Trophoblast cell (in vitro differentiated cells and primary cell): ENCODE data around the gene OR1Q1.
A peak's percentile ranks its signal among the peaks of the same experiment; 100 is the strongest.
"Not testable (repeated sequence)": the region's sequence is repeated elsewhere in the genome, so short reads cannot be mapped to it uniquely, and the experiment has no call there.

ENCODE experiments used
- DNase-seq, 2 donors: peaks; one replicate each; pipeline ENCODE4 v3.0.0-alpha.2; 2016
- H2AFZ ChIP-seq: 2 replicates; pipeline ENCODE4 v1.6.1; 2013; ENCODE audit warnings: low read length, moderate library complexity, mild to moderate bottlenecking; ENCODE audit not compliant: insufficient read depth, poor library complexity
- H2AK5ac ChIP-seq: 2 replicates; pipeline ENCODE4 v1.6.1; 2013; ENCODE audit warnings: mild to moderate bottlenecking, low read length
- H2BK120ac ChIP-seq: 2 replicates; pipeline ENCODE4 v1.6.1; 2013; ENCODE audit warnings: low read length, mild to moderate bottlenecking, moderate library complexity; ENCODE audit not compliant: insufficient read depth, poor library complexity
- H2BK12ac ChIP-seq: 2 replicates; pipeline ENCODE4 v1.6.1; 2013; ENCODE audit warnings: mild to moderate bottlenecking, low read length, moderate library complexity
- H2BK5ac ChIP-seq: 2 replicates; pipeline ENCODE4 v1.6.1; 2013; ENCODE audit warnings: low read length, low read depth, moderate library complexity, mild to moderate bottlenecking; ENCODE audit not compliant: poor library complexity
- H3K14ac ChIP-seq: 2 replicates; pipeline ENCODE4 v1.6.1; 2013; ENCODE audit warnings: mild to moderate bottlenecking, low read length
- H3K18ac ChIP-seq: 2 replicates; pipeline ENCODE4 v1.6.1; 2013; ENCODE audit warnings: mild to moderate bottlenecking, low read length
- H3K23ac ChIP-seq: 2 replicates; pipeline ENCODE4 v1.6.1; 2013; ENCODE audit warnings: low read length
- H3K27ac ChIP-seq: 2 replicates; pipeline ENCODE4 v1.5.1; 2013; ENCODE audit warnings: low read depth, mild to moderate bottlenecking, inconsistent platforms, low read length, moderate library complexity
- H3K27me3 ChIP-seq: 2 replicates; pipeline ENCODE4 v1.6.1; 2013; ENCODE audit warnings: inconsistent platforms, mild to moderate bottlenecking, low read length, moderate library complexity; ENCODE audit not compliant: insufficient read depth
- H3K36me3 ChIP-seq, 2 experiments: 1 replicate in 1 of 2; 2 replicates in 1 of 2; pipeline ENCODE4 v1.6.1; 2013; ENCODE audit warnings: low read length in 2 of 2, mild to moderate bottlenecking in 2 of 2, moderate library complexity in 1 of 2; ENCODE audit not compliant: insufficient read depth in 2 of 2, control insufficient read depth in 1 of 2
- H3K4ac ChIP-seq: 2 replicates; pipeline ENCODE4 v1.6.1; 2013; ENCODE audit warnings: low read depth, mild to moderate bottlenecking, low read length, moderate library complexity
- H3K4me1 ChIP-seq, 2 experiments: 1 replicate in 1 of 2; 2 replicates in 1 of 2; pipeline ENCODE4 v1.6.1; 2013; ENCODE audit warnings: low read length in 2 of 2, mild to moderate bottlenecking in 2 of 2, moderate library complexity in 1 of 2; ENCODE audit not compliant: insufficient read depth in 2 of 2, control insufficient read depth in 1 of 2
- H3K4me2 ChIP-seq: 2 replicates; pipeline ENCODE4 v1.6.1; 2013; ENCODE audit warnings: inconsistent platforms, mild to moderate bottlenecking, low read length, moderate library complexity
- H3K4me3 ChIP-seq: 2 replicates; pipeline ENCODE4 v1.5.1; 2013; ENCODE audit warnings: mild to moderate bottlenecking, low read depth, low read length, inconsistent platforms
- H3K79me1 ChIP-seq: one replicate; pipeline ENCODE4 v1.6.1; 2013; ENCODE audit warnings: low read length
- H3K79me2 ChIP-seq: 2 replicates; pipeline ENCODE4 v1.6.1; 2013; ENCODE audit warnings: low read length, mild to moderate bottlenecking; ENCODE audit not compliant: control insufficient read depth, insufficient read depth, poor library complexity
- H3K9ac ChIP-seq: 2 replicates; pipeline ENCODE4 v1.6.1; 2013; ENCODE audit warnings: mild to moderate bottlenecking, low read length
- H3K9me3 ChIP-seq: 2 replicates; pipeline ENCODE4 v1.6.1; 2013; ENCODE audit warnings: low read depth, mild to moderate bottlenecking, control low read depth, inconsistent platforms, low read length; ENCODE audit not compliant: insufficient read depth
- H4K12ac ChIP-seq: 2 replicates; pipeline ENCODE4 v1.6.1; 2013; ENCODE audit warnings: low read depth, mild to moderate bottlenecking, low read length, moderate library complexity
- H4K8ac ChIP-seq: 2 replicates; pipeline ENCODE4 v1.6.1; 2013; ENCODE audit warnings: low read depth, mild to moderate bottlenecking, low read length, moderate library complexity
- H4K91ac ChIP-seq: one replicate; pipeline ENCODE4 v1.6.1; 2013; ENCODE audit warnings: low read depth, mild to moderate bottlenecking, low read length, moderate library complexity
- WGBS: extraction: QIAGEN DNeasy Blood & Tissue Kit; methylation state at CpG from one replicate; pipeline ENCODE4 v1.1.7; 2013; ENCODE audit warnings: missing lambda C conversion rate; ENCODE audit not compliant: insufficient read length, insufficient coverage; ENCODE audit errors: extremely low coverage; 5-methylcytosine and 5-hydroxymethylcytosine counted together

Gene OR1Q1

DNA sequence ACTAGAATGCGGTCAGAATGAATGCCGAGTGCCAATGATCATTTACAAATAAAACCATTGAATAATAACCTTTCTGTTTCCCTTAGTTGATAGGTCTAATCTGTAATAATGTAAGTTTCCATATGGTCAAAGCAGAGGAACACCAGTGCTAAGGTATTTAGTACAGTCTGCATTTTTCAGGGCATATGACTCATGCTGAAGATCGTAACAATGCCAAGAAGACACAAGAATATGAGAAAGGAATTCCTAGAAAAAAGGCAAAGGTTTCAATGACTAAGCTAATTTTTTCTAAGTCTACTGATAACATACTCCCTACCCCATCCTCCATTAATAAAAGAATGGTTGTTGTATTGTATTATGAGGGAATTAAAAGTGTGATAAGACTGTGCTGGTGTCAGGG, 34.2 kb upstream of the OR1Q1 start:
- H2BK5ac ChIP-seq: no peak overlapping the region
- peaks cover 3% of the 10 kb centered on the region for H3K9me3 ChIP-seq
- WGBS: no CpG with 5 or more reads among the region's 3 CpGs
- no peak overlapping the region for H3K4ac ChIP-seq
- no peaks in the 10 kb centered on the region for H3K27me3 ChIP-seq
- no peak overlapping the region for H3K23ac ChIP-seq
- H3K4me3 ChIP-seq: no peak overlapping the region
- no peak overlapping the region for H3K27ac ChIP-seq
- no peak overlapping the region for H2AFZ ChIP-seq
- H2AK5ac ChIP-seq: no peak overlapping the region
- H3K36me3 ChIP-seq: no peaks in the 10 kb centered on the region
- H2BK120ac ChIP-seq: no peak overlapping the region
- DNase-seq: peak; percentile 51 to 85
- no peaks in the 10 kb centered on the region for H3K4me1 ChIP-seq
- no peaks in the 10 kb centered on the region for H3K79me1 ChIP-seq
- no peak overlapping the region for H3K18ac ChIP-seq
- H2BK12ac ChIP-seq: no peak overlapping the region
- H3K14ac ChIP-seq: no peak overlapping the region
- no peak overlapping the region for H4K91ac ChIP-seq
- no peak overlapping the region for H3K9ac ChIP-seq
- no peak overlapping the region for H3K4me2 ChIP-seq
- no peak overlapping the region for H4K8ac ChIP-seq
- H3K79me2 ChIP-seq: no peaks in the 10 kb centered on the region
- no peak overlapping the region for H4K12ac ChIP-seq

GRCh38 chr9:122583284-122583683, 31.3 kb upstream of the OR1Q1 start, which contains the start of gene OR1L8:
Gene OR1L8 (minus strand): TSS chr9:122583384. CDS start chr9:122568477, 14,907 bp downstream.
- not testable (repeated sequence) for H3K36me3 ChIP-seq

GRCh38 chr9:122605691-122606090, 8.8 kb upstream of the OR1Q1 start:
- no peak overlapping the region for H2BK12ac ChIP-seq
- H3K4ac ChIP-seq: no peak overlapping the region
- H3K27ac ChIP-seq: no peak overlapping the region
- H4K12ac ChIP-seq: no peak overlapping the region
- no peak overlapping the region for H2BK120ac ChIP-seq
- no peak overlapping the region for H4K8ac ChIP-seq
- H3K36me3 ChIP-seq: no peaks in the 10 kb centered on the region
- DNase-seq: no peak
- no peak overlapping the region for H2AFZ ChIP-seq
- no peak overlapping the region for H3K14ac ChIP-seq
- H2AK5ac ChIP-seq: no peak overlapping the region
- no peaks in the 10 kb centered on the region for H3K27me3 ChIP-seq
- WGBS: no CpG with 5 or more reads among the region's 1 CpG
- no peaks in the 10 kb centered on the region for H3K79me1 ChIP-seq
- no peak overlapping the region for H3K4me3 ChIP-seq
- no peak overlapping the region for H4K91ac ChIP-seq
- H3K4me2 ChIP-seq: no peak overlapping the region
- H3K23ac ChIP-seq: no peak overlapping the region
- H3K79me2 ChIP-seq: no peaks in the 10 kb centered on the region
- no peak overlapping the region for H3K9ac ChIP-seq
- H2BK5ac ChIP-seq: no peak overlapping the region
- H3K18ac ChIP-seq: no peak overlapping the region
- H3K4me1 ChIP-seq: no peaks in the 10 kb centered on the region
- peaks cover 20% of the 10 kb centered on the region for H3K9me3 ChIP-seq

More at GRCh38 chr9:122583284-122583683, 31.3 kb upstream of the OR1Q1 start, which contains the start of gene OR1L8:
- H3K18ac ChIP-seq, DNase-seq, H3K14ac ChIP-seq, H3K9ac ChIP-seq, H3K79me2 ChIP-seq, H3K4ac ChIP-seq, H2BK120ac ChIP-seq, H3K4me1 ChIP-seq, H3K79me1 ChIP-seq, H3K4me2 ChIP-seq, H3K9me3 ChIP-seq, H3K4me3 ChIP-seq, H2AFZ ChIP-seq, H4K12ac ChIP-seq, H2BK12ac ChIP-seq, H2BK5ac ChIP-seq, H4K91ac ChIP-seq, H3K23ac ChIP-seq, H4K8ac ChIP-seq, H2AK5ac ChIP-seq, H3K27me3 ChIP-seq, H3K27ac ChIP-seq: not testable (repeated sequence)
- no CpG with 5 or more reads among the region's 8 CpGs for WGBS

DNA sequence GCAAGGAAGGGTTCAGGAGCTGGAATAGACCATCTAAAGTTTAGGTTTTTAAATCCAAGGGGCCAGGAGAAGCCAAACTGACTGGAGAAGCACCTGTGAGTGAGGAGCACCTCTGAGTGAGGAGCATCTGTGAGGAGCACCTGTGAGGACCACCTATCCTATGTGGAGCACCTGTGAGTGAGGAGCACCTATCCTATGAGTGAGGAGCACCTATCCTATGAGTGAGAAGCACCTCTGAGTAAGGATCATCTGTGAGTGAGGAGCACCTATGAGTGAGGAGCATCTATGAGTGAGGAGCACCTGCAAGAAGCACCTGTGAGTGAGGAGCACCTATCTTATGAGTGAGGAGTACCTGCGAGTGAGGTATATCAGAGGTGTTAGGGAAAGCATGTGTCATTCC, 8.0 kb upstream of the OR1Q1 start:
- Histone ChIP-seq H3K79me2 (no peaks in the 10 kb centered on the region), H2BK12ac (no peak overlapping the region), H3K4ac (no peak overlapping the region), H4K8ac (no peak overlapping the region), H4K91ac (no peak overlapping the region), H3K9me3 (peaks cover 23% of the 10 kb centered on the region), H3K4me1 (no peaks in the 10 kb centered on the region), H3K79me1 (no peaks in the 10 kb centered on the region), H3K27ac (no peak overlapping the region), H3K36me3 (no peaks in the 10 kb centered on the region), H2AFZ (no peak overlapping the region), H3K27me3 (no peaks in the 10 kb centered on the region), H3K18ac (no peak overlapping the region), H3K9ac (peak overlapping the region; percentile 15), H2BK120ac (no peak overlapping the region), H3K23ac (no peak overlapping the region), H3K4me2 (no peak overlapping the region), H3K4me3 (no peak overlapping the region), H4K12ac (no peak overlapping the region), H2AK5ac (no peak overlapping the region), H2BK5ac (no peak overlapping the region), H3K14ac (no peak overlapping the region)
- no CpG with 5 or more reads among the region's 1 CpG for WGBS
- no peak for DNase-seq
